IPS-15b (cell line): ENCODE data around the gene TIGIT.
"Not testable (repeated sequence)": the region's sequence is repeated elsewhere in the genome, so short reads cannot be mapped to it uniquely, and the experiment has no call there.

Source experiments
- H3K27me3 ChIP-seq: one replicate; pipeline ENCODE4 v1.6.1; 2013; ENCODE audit warnings: low read length; ENCODE audit not compliant: control insufficient read depth, insufficient read depth
- H3K36me3 ChIP-seq: one replicate; pipeline ENCODE4 v1.6.1; 2013; ENCODE audit warnings: low read length; ENCODE audit not compliant: control insufficient read depth, insufficient read depth
- H3K4me1 ChIP-seq: one replicate; pipeline ENCODE4 v1.6.1; 2013; ENCODE audit warnings: mild to moderate bottlenecking, low read length; ENCODE audit not compliant: control insufficient read depth, insufficient read depth
- H3K4me3 ChIP-seq: one replicate; pipeline ENCODE4 v1.5.1; 2013; ENCODE audit warnings: low read depth, low read length
- H3K9ac ChIP-seq: one replicate; pipeline ENCODE4 v1.6.1; 2013; ENCODE audit warnings: low read depth, mild to moderate bottlenecking, low read length
- H3K9me3 ChIP-seq: one replicate; pipeline ENCODE4 v1.6.1; 2013; ENCODE audit warnings: mild to moderate bottlenecking, low read length; ENCODE audit not compliant: control insufficient read depth, insufficient read depth

The TIGIT gene

DNA sequence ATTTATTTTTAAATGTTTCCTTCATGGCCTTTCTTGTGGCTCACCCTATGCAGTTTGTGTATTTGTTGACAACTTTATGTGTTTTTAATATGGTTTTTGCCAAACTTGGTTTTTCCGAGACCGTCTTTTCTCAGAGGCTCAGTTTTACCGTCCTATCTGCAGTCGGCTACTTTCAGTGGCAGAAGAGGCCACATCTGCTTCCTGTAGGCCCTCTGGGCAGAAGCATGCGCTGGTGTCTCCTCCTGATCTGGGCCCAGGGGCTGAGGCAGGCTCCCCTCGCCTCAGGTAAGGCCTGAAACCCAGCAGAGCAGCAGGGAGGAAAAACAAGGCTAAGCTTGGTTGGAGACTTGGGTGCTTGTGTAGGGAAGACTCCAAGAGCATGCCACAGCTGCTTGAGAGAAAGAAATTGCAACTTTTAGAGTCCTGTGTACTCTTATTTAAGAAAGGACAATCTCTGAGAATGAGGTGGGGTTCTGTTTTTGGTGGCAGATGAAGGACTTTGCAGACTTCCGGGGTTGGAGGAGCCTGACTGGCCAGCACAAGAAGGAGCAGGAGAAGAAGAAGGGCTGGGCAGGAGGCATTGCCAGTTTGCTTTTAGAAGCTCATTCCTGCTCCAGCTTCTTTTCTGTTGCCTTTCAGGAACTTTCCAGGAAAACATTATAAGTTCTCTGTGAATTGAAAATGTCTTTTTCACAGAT lies at the start of gene TIGIT:
Gene TIGIT, plus strand, starts transcription at position 191 of the 698 bp plus-strand sequence. Its CDS starts 34 bp downstream, at position 225.
- no peak within 1 kb of the TSS for H3K4me3 ChIP-seq
- H3K9ac ChIP-seq: no peak within 1 kb of the TSS
- H3K27me3 ChIP-seq: no peaks in the 10 kb centered on the region
- no peaks in the 10 kb centered on the region for H3K36me3 ChIP-seq
- no peaks in the 10 kb centered on the region for H3K9me3 ChIP-seq
- no peaks in the 10 kb centered on the region for H3K4me1 ChIP-seq

DNA sequence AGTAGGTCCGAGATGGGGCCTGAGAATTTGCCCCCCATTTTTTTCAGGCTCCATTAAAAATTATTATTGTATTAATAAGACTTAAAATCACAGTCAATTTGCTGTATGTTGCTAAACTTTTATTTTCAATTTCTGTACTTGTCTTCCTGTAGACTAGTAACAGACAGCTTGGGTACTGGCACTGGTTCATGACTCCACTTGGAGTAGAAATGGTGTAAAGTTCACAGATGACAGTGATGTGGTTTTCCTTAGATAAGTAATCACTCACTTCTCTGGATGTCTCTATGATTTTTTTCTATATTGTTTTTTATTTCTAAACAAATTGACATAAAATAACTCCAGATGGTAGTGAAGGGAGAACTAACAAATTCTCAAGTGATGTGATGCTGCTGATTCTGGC lies 40.9 kb upstream of the TIGIT start:
- Histone ChIP-seq H3K36me3 (no peaks in the 10 kb centered on the region), H3K9me3 (no peaks in the 10 kb centered on the region), H3K4me3 (no peak overlapping the region), H3K9ac (no peak overlapping the region), H3K4me1 (no peaks in the 10 kb centered on the region), H3K27me3 (no peaks in the 10 kb centered on the region)

DNA sequence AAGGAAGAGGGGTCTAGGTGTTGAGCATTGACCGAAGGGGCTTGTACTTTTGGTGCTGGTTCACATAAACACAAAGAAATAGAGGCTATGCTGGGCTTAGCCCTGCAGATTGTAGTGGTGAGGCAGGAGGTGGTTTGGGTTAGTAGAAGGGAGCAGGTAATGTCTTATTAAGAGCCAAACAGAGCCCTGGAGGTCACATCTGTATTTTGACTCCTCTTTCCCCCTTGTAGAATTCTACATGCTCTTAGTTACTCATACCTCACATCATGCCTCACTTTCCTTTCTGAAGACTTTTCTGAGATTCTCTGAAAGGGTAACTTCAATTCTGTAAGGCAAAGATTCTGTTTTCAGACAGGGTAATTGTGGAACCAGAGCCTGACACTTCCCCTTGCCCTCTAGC lies 40.3 kb upstream of the TIGIT start:
- Histone ChIP-seq H3K9ac (no peak overlapping the region), H3K27me3 (no peaks in the 10 kb centered on the region), H3K4me3 (no peak overlapping the region), H3K9me3 (no peaks in the 10 kb centered on the region), H3K36me3 (no peaks in the 10 kb centered on the region), H3K4me1 (no peaks in the 10 kb centered on the region)

DNA sequence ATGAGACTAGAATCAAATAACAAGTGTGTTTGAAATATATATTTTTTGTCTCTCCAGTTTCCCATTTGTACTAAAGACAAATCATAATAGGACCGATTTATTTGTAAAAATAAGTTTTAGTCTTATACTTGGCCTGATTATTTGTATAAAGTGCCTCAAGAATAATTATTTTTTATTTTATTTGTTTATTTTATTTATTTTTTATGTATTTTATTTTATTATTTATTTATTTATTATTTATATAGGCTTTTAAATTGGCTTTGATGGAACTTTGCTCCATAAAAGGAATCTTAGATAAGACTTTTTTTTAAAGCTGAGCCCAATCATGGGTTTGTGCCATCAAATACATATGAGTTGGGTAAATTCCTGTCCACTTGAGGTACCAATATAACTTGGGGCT lies 34.3 kb upstream of the TIGIT start:
- no peaks in the 10 kb centered on the region for H3K9me3 ChIP-seq
- H3K9ac ChIP-seq: no peak overlapping the region
- H3K4me3 ChIP-seq: no peak overlapping the region
- H3K27me3 ChIP-seq: no peaks in the 10 kb centered on the region
- H3K4me1 ChIP-seq: no peaks in the 10 kb centered on the region
- no peaks in the 10 kb centered on the region for H3K36me3 ChIP-seq

DNA sequence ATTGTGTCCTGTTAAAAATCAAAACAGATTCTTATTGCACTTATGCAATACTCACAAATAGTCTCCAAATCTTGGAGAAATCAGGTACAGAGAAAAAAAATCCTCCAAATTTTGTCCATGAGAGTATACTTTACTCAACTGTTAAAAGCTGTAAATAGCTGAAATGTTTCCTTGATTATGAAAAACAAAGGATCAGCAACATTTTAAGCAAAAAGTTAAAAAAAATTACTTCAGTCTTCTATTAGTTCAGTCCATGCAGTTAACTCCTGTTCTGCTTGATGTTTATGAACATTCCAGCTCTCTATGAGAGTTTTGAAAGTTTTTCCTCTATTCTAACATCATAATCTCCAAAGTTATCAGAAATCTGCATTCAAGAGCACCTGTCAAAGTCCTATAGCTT lies 33.7 kb upstream of the TIGIT start:
- no peaks in the 10 kb centered on the region for H3K4me1 ChIP-seq
- H3K9me3 ChIP-seq: no peaks in the 10 kb centered on the region
- H3K36me3 ChIP-seq: no peaks in the 10 kb centered on the region
- H3K4me3 ChIP-seq: no peak overlapping the region
- no peak overlapping the region for H3K9ac ChIP-seq
- H3K27me3 ChIP-seq: no peaks in the 10 kb centered on the region

DNA sequence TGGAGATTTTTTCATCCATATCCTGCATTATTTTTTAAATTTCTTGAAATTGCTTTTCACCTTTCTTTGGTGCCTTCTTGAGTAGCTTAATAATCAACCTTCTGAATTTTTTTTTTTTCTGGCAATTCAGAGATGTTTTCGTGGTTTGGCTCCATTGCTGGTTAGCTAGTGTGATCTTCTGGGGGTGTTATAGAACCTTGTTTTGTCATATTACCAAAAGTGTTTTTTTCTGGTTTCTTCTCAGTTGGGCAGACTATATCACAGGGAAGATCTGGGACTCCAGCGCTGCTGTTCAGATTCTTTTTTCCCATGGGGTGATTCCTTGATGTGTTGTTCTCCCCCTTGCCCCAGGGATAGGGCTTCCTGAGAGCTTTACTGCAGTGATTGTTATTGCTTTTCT lies 23.8 kb upstream of the TIGIT start:
- Histone ChIP-seq H3K4me1 (no peaks in the 10 kb centered on the region), H3K27me3 (no peaks in the 10 kb centered on the region), H3K9me3 (peaks cover 3% of the 10 kb centered on the region), H3K4me3 (no peak overlapping the region), H3K9ac (no peak overlapping the region), H3K36me3 (no peaks in the 10 kb centered on the region)

DNA sequence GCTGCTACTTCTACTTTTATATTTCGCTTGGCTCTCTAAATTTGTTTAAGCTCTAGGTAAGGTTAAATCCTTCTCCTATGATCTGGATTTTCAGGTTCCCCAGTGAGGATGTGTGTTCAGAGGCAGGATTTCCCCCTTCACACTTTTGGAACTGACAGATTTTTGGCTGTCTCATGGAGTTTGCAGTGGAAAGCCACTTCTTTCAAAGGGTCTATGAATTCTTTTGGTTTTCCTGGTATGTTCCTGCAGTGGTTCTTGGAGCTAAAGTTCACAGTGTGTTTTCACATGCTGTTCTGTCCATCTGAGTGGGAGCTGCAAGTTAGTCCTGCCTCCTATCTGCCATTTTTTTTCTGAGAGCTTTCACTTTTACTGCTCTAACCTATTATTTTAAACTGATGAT lies 21.6 kb upstream of the TIGIT start:
- no peaks in the 10 kb centered on the region for H3K27me3 ChIP-seq
- no peak overlapping the region for H3K9ac ChIP-seq
- no peaks in the 10 kb centered on the region for H3K4me1 ChIP-seq
- no peak overlapping the region for H3K4me3 ChIP-seq
- no peaks in the 10 kb centered on the region for H3K36me3 ChIP-seq
- H3K9me3 ChIP-seq: peaks cover 9% of the 10 kb centered on the region

DNA sequence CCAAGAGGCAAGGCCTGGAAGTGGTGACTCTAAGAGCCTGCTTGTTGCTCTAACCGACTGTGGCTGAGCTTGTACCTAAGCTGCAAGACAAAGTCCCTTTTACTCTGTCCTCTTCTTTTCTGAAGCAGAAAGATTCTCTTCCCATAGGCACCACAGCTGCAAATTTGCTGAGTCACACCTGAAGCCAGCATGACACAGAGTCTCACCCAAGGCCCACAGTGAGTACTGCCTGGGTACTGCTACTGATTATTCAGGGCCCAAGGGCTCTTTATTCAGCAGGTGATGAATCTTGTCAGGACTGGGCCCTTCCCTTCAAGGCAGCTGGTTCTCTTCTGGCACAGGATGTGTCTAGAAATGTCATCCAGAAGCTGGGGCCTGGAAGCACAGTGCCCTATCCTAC lies 18.9 kb upstream of the TIGIT start:
- no peak overlapping the region for H3K4me3 ChIP-seq
- no peak overlapping the region for H3K9ac ChIP-seq
- H3K27me3 ChIP-seq: no peaks in the 10 kb centered on the region
- H3K9me3 ChIP-seq: peaks cover 9% of the 10 kb centered on the region
- no peaks in the 10 kb centered on the region for H3K36me3 ChIP-seq
- H3K4me1 ChIP-seq: no peaks in the 10 kb centered on the region

DNA sequence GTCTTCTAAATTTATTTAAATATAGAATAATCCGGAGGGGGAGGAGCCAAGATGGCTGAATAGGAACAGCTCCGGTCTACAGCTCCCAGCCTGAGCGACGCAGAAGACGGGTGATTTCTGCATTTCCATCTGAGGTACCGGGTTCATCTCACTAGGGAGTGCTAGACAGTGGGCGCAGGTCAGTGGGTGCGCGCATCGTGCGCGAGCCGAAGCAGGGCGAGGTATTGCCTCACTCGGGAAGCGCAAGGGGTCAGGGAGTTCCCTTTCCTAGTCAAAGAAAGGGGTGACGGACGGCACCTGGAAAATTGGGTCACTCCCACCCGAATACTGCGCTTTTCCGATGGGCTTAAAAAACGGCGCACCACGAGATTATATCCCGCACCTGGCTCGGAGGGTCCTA lies 17.0 kb upstream of the TIGIT start:
- H3K4me3 ChIP-seq, H3K9me3 ChIP-seq, H3K4me1 ChIP-seq, H3K27me3 ChIP-seq, H3K9ac ChIP-seq, H3K36me3 ChIP-seq: not testable (repeated sequence)

DNA sequence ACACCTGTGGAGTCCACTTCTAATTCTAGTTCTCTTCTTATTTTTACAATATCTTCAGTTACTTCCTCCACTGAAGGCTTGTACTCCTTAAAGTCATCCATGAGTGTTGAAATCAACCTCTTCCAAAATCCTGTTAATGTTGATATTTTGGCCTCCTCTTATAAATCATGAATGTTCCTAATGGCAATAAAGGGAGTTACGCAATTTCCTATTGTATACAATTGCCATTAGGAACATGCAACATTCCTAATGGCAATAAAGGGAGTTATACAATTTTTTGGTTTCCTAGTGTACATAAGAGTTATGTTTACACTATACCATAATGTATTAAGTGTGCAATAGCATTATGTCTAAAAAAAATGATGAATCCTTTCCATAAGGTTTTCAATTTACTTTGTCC lies 9.2 kb upstream of the TIGIT start:
- Histone ChIP-seq H3K27me3 (no peaks in the 10 kb centered on the region), H3K4me1 (no peaks in the 10 kb centered on the region), H3K4me3 (no peak overlapping the region), H3K9me3 (no peaks in the 10 kb centered on the region), H3K9ac (no peak overlapping the region), H3K36me3 (no peaks in the 10 kb centered on the region)

DNA sequence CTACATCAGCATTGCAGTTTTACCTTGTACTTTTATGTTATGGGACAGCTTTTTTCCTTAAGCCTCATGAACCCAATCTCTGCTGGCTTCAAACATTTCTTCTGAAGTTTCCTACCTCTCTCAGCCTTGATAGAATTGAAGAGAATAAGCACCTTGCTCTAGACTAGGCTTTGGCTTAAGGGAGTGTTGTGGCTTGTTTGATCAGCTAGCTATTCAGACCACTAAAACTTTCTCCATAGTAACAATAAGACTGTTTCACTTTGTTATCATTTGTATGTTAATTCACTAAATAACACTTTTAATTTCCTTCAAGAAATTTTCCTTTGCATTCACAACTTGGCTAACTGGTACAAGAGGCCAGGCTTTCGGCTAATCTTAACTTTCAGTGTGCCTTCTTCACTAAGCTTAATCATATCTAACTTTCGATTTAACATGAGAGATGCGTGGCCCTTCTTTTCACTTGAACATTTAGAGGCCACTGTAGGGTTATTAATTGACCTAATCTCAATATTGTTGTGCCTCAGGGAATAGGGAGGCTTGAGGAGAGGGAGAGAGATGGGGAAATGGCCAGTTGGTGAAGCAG lies 8.1 kb upstream of the TIGIT start:
- Histone ChIP-seq H3K27me3 (no peaks in the 10 kb centered on the region), H3K4me3 (no peak overlapping the region), H3K36me3 (no peaks in the 10 kb centered on the region), H3K9me3 (no peaks in the 10 kb centered on the region), H3K4me1 (no peaks in the 10 kb centered on the region), H3K9ac (no peak overlapping the region)

DNA sequence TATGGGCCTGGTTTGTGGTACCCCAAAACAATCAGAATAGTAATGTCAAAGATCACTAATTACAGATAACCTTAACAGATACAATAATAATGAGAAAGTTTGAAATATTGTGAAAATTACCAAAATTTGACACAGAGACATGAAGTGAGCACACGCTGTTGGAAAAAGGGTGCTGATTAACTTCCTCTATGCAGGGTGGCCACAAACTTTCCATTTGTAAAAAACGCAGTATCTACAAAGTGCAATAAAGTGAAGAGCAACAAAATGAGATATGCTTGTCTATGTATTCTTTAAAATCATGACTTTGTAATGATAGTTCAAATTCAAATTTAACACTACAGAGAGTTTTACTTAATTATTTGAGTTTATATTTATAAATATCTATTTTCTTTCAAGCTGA lies 7.6 kb upstream of the TIGIT start:
- Histone ChIP-seq H3K4me3 (no peak overlapping the region), H3K27me3 (no peaks in the 10 kb centered on the region), H3K4me1 (no peaks in the 10 kb centered on the region), H3K9me3 (no peaks in the 10 kb centered on the region), H3K9ac (no peak overlapping the region), H3K36me3 (no peaks in the 10 kb centered on the region)
